HFFc6 (cell line): ENCODE results near the gene KANK3. TPM values are rescaled to one million over a fixed set of nuclear protein-coding genes. Genes with fewer than 3 reads are reported as not detected.
A peak's percentile ranks its signal among the peaks of the same experiment; 100 is the strongest.

Experiments used
- DNase-seq: peaks from one replicate; pipeline ENCODE4 v3.0.0-alpha.2; 2018
- H3K27ac Mint-ChIP-seq: 2 replicates; pipeline ENCODE4 v1.8.0; 2020; ENCODE audit warnings: mild to moderate bottlenecking, mixed read lengths
- H3K27me3 Mint-ChIP-seq: 2 replicates; pipeline ENCODE4 v1.8.0; 2021; ENCODE audit warnings: mild to moderate bottlenecking, moderate library complexity, mixed read lengths; ENCODE audit not compliant: insufficient read depth
- H3K36me3 Mint-ChIP-seq: 2 replicates; pipeline ENCODE4 v1.8.0; 2021; ENCODE audit warnings: low read depth, mixed read lengths
- H3K4me1 Mint-ChIP-seq: 2 replicates; pipeline ENCODE4 v1.8.0; 2020; ENCODE audit warnings: low read depth, mixed read lengths
- H3K4me3 Mint-ChIP-seq: 2 replicates; pipeline ENCODE4 v1.8.0; 2020; ENCODE audit warnings: mild to moderate bottlenecking, moderate library complexity, mixed read lengths
- H3K9me3 Mint-ChIP-seq: 2 replicates; pipeline ENCODE4 v1.8.0; 2020; ENCODE audit warnings: mild to moderate bottlenecking, mixed read lengths
- long read RNA-seq: library from polyadenylated mRNA; unstranded; transcript quantifications from one replicate; pipeline ENCODE4 v2.0.0, GENCODE V29; 2019
- total RNA-seq, 6 experiments: library from RNA; stranded (reverse); fragmentation: NEBNext Ultra II Directional; extraction: Animal tissue kit (Norgen Biotek cat#: 25700); gene quantifications; 2 replicates in 1 of 6; 3 replicates in 5 of 6; pipeline ENCODE4 v1.2.3, GENCODE V29; 2021
- TF ChIP-seq, protein P1 (sequence below): fragments of 200-600 bp; sonication (generic); IDR thresholded peaks from 2 replicates; pipeline ENCODE4 v1.5.0; 2021; ENCODE audit warnings: antibody characterized with exemption, mild to moderate bottlenecking

Gene KANK3
- under 1 TPM in 2 of 6 experiments, not detected in 4; 0.26 to 0.30 TPM for total RNA-seq
- long read RNA-seq: 0 reads

- Mint-ChIP-seq H3K27me3 (peaks cover 21% of the 10 kb centered on the region), H3K36me3 (no peaks in the 10 kb centered on the region), H3K4me1 (peaks cover 5% of the 10 kb centered on the region; the same call in 1 of the 2 replicates), H3K9me3 (no peaks in the 10 kb centered on the region), H3K4me3 (no peak within 1 kb of the TSS), H3K27ac (no peak within 1 kb of the TSS)
- TF ChIP-seq, protein P1, sequence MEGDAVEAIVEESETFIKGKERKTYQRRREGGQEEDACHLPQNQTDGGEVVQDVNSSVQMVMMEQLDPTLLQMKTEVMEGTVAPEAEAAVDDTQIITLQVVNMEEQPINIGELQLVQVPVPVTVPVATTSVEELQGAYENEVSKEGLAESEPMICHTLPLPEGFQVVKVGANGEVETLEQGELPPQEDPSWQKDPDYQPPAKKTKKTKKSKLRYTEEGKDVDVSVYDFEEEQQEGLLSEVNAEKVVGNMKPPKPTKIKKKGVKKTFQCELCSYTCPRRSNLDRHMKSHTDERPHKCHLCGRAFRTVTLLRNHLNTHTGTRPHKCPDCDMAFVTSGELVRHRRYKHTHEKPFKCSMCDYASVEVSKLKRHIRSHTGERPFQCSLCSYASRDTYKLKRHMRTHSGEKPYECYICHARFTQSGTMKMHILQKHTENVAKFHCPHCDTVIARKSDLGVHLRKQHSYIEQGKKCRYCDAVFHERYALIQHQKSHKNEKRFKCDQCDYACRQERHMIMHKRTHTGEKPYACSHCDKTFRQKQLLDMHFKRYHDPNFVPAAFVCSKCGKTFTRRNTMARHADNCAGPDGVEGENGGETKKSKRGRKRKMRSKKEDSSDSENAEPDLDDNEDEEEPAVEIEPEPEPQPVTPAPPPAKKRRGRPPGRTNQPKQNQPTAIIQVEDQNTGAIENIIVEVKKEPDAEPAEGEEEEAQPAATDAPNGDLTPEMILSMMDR: no peak
- peak; percentile 86 for DNase-seq
Measured at GRCh38 chr19:8342684-8343482, at the start of gene KANK3. Gene KANK3 (minus strand): TSS chr19:8343262. CDS start chr19:8337828, 5,434 bp downstream.

DNA sequence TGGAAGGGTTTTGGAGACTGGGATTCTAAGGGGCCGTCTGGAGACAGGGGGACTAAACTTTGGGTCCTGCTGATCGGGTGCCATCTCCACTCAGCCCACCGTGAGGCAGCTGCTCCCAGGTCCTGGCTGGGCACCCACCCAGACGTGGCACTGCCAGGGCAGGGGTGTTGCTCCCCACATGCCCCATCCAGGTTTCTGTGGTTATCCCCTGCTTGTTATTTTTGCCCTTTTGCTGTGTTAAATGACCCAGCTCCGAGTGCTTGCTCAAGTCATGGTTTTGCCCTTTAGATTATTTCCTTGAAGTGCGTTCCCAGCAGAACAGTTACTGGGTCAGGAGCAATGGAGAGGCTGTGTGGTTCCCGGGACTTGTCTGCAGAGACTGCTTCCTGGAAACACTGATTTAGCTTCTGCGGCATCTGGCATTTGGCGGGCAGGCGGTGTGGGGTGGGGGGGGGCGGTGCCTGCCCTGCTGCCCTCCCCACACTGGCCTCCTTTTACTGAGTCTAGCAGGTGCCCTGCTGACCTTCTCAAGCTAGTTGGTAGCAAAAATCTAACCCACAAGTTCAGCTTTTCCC is 49.0 kb upstream of the KANK3 start:
- H3K27me3 Mint-ChIP-seq: no peaks in the 10 kb centered on the region; the same call in 1 of the 2 replicates
- TF ChIP-seq, protein P1: no peak
- peak overlapping the region; percentile 52; the same call in 1 of the 2 replicates for H3K27ac Mint-ChIP-seq
- no peak for DNase-seq
- H3K36me3 Mint-ChIP-seq: peaks cover 5% of the 10 kb centered on the region
- H3K9me3 Mint-ChIP-seq: no peaks in the 10 kb centered on the region
- H3K4me3 Mint-ChIP-seq: no peak overlapping the region
- H3K4me1 Mint-ChIP-seq: peaks cover 39% of the 10 kb centered on the region

DNA sequence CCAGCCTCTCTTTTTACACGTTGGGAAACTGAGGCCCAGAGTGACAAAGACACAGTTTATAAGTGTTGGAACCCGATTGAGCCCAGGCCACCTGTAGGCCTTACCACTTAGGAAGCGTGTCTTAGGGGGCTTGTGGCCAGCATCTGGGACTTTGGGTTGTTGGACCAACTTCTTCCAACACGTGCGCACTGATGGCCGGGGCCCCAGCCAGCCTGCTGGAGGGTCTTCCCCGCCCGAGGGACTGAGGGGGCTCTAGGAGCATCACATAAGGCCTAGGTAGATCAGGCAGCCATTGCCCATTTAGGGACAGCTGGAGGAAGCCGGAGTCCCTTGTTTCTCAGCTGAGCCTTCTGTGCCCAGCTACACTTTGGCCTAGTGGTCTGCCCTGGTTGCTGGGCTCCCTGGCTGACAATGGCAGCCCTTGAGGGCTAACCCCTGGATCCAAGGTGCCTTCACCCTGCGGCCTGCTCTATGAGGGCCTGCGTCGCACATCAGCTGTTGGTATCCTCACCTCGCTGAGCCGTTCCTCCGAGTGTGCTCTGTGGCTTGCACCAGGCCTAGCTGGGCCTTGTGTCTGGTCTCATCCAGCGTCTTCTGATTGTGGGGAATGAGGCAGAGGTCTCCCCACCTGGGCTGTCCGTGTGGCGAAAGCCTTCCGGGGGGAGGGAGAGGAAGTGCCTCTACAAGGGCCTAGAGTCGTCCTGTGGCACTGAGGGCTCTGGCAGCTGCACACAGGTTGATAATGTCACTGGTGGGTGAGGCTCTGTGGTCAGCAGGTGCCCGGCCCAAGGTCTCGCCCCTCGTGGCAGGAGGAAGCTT is 48.3 kb upstream of the KANK3 start:
- H3K4me3 Mint-ChIP-seq: peak overlapping the region; percentile 92; the same call in 1 of the 2 replicates
- TF ChIP-seq, protein P1: no peak
- no peak for DNase-seq
- peaks cover 5% of the 10 kb centered on the region; the same call in 1 of the 2 replicates for H3K9me3 Mint-ChIP-seq
- H3K27me3 Mint-ChIP-seq: no peaks in the 10 kb centered on the region; the same call in 1 of the 2 replicates
- H3K27ac Mint-ChIP-seq: peak overlapping the region; percentile 52; the same call in 1 of the 2 replicates
- H3K36me3 Mint-ChIP-seq: peaks cover 12% of the 10 kb centered on the region
- peaks cover 32% of the 10 kb centered on the region for H3K4me1 Mint-ChIP-seq

GRCh38 chr19:8390617-8390981 is 47.5 kb upstream of the KANK3 start:
- TF ChIP-seq, protein P1: no peak
- no peaks in the 10 kb centered on the region; the same call in 1 of the 2 replicates for H3K27me3 Mint-ChIP-seq
- H3K36me3 Mint-ChIP-seq: peaks cover 16% of the 10 kb centered on the region
- DNase-seq: peak; percentile 80
- H3K4me1 Mint-ChIP-seq: peaks cover 28% of the 10 kb centered on the region
- H3K9me3 Mint-ChIP-seq: peaks cover 7% of the 10 kb centered on the region; the same call in 1 of the 2 replicates
- peak overlapping the region; percentile 45 for H3K27ac Mint-ChIP-seq
- peak overlapping the region; percentile 92 for H3K4me3 Mint-ChIP-seq
